GM21360 (cell line): Measurements from ENCODE around the gene LIMS1.
"Not testable (repeated sequence)": the region's sequence is repeated elsewhere in the genome, so short reads cannot be mapped to it uniquely, and the experiment has no call there.

Experiments
- ATAC-seq: cut with Tn5 transposase; IDR thresholded peaks from one replicate; pipeline ENCODE4 v1.9.1; 2021; ENCODE audit warnings: mild to moderate bottlenecking, moderate library complexity; ENCODE audit not compliant: unreplicated experiment

Gene LIMS1

GRCh38 chr2:108548208-108549003, 14.1 kb downstream of the LIMS1 start:
- no peak for ATAC-seq

DNA sequence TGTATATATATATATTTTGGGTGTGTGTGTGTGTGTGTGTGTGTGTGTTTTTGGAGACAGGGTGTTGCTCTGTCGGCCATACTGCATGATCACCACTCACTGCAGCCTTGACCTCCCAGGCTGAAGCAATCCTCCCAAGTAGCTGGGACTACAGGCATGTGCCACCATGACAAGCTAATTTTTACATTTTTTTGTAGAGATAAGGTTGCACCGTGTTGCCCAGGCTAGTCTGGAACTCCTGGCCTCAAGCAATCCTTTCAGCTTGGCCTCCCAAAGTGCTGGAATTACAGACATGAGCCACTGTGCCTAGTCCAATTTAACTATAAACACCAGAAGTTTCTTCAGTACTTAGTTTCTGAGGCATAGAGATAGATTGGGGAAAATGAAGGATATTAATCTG, 18.3 kb downstream of the LIMS1 start:
- ATAC-seq, result no peak

GRCh38 chr2:108553209-108553919, 19.1 kb downstream of the LIMS1 start:
- ATAC-seq, result no peak

DNA sequence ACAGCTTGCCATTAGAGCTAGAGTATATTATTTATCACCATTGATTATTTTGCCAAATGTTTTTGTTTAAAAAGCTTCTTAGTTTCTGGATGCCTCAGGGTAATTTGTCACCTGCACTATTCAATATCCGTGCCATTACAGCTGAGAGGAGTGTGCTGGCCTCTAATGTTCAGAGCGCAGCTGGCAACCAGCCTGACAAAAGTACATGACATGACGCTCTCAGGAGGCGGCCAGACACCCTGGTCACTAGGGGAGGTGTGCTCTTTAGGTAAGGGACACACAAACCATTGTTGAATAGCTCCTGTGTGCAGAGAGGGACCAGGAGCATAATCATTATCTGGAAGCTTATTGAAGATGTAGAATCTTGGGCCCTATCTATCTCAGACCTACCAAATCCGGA, 20.3 kb downstream of the LIMS1 start:
- ATAC-seq, result no peak

- ATAC-seq, result no peak
Observed at GRCh38 chr2:108555572-108555971, 21.3 kb downstream of the LIMS1 start.

- ATAC-seq, result not testable (repeated sequence)
Observed at GRCh38 chr2:108556581-108556980, 22.3 kb downstream of the LIMS1 start.

DNA sequence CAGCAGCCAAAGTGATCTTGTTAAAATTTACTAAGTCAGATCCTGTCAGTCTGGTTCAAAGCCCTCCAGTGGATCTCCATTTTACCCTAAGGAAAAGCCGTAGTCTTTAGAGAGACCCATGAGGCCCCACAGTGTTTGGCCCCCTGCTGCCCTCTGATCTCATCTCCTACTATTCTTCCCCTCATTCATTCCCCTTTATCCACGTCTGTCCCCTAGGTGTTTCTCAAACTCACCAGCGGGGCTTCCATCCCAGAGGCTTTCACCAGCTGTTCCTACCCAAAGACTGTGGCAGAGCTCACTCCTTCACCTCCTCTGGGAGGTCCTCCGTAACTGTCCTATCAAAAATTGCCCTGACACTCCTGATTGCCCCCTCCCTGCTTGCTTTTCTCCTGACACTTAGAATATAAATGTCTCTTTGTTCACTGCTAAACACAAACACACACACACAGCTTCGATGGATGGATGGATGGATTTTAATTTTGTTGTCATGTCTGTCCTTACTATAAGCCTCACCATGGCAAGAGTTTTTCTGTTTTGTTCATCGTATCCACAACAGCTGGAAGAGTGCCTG, 26.1 kb downstream of the LIMS1 start:
- no peak for ATAC-seq

DNA sequence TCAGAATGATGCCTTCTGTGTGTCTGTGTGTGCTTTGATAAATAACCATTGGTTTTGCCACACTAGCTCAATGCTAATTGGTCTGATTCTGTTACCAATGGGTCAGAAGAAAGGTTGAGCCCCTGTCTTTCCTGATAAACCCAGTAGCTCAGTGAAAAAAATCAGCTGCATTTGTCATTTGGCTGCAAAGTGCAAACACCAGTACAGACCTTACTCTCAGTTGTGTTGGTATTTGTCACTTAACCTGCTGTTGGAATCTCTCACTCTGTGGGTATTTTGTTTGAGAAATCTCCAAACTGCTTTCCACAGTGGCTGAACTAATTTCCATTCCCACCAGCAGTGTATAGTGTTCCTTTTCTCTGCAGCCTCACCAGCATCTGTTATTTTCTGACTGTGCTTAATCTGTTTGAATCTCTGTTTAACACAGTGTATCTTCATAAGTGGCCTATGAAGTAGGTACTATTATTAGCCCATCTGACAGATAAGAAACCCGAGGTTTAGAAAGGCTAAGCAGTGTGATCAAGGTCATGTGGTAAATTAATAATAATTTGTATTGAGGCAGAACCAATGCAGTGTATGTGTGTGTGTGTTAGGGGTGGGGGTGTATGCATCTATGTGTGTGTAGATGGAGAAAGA, 26.7 kb downstream of the LIMS1 start:
- no peak for ATAC-seq

- ATAC-seq, result no peak
Observed at GRCh38 chr2:108562274-108562673, 28.0 kb downstream of the LIMS1 start.

DNA sequence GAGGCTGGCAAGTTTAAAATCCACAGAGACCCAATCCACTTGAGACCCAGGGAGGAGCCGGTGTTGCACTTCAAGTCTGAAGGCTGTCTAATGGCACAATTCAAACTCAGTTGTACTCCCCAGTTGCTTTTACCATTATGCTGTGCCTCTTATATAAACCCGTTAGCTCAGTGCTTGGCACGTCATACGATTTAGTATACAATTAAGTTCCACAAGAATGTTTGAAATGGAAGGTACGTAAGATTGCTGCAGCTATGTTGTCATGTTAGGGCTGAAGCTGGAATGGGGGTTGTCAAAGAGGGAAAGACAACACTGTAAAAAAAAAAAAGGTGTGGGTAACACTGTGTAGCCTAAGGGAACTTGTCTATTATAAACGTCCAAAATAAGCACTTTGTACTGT, 30.2 kb downstream of the LIMS1 start:
- ATAC-seq, result no peak

DNA sequence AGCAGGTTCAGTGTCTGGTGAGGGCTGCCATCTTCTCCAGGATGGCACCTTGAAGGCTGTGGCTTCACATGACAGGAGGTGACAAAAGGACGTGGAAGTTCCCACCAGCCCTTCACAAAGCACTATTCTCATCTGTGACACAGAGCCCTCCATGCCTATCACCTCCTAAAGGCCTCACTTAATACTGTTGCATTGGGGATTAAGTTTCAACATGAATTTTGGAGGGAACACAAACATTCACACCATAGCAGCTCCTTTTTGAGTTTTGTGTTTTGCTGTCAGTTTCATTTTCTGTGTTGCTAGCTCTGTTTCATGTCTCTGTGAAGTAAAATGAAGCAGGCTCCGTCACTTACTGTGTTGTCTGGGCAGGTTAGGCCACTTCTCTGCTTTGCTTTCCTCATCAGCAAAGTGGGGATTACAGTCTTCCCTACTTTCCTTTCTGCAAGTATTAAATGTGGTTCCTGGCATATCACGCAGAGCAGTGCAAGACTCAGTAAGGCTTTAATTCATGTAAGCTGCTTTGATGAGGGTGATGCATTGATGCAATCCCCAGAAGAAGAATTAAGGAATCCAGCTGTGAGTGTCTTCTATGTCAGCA, 31.6 kb downstream of the LIMS1 start:
- ATAC-seq, result peak; percentile 46

DNA sequence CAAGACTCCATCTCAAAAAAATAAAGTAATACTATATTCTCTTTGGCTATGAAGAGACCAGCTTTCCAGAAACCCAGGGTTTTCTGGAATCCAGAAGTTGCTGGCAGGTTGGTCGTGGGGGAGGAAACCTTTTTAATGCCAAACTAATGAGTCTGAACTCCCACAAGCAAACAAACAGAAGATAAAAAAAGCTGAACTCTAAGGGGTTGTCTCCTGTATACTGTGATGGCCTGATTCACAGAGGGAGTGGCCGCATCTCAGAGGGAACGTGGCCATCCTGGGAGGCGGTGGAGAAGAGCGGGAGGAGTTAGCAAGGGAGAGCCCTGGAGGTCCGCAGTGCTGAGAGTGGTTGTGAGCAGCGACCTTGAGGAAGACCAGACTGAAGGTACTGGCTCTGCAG, 36.1 kb downstream of the LIMS1 start:
- no peak for ATAC-seq

- no peak for ATAC-seq
Observed at GRCh38 chr2:108571286-108571685, 37.0 kb downstream of the LIMS1 start.

GRCh38 chr2:108573061-108573460, 38.8 kb downstream of the LIMS1 start:
- ATAC-seq, result no peak

DNA sequence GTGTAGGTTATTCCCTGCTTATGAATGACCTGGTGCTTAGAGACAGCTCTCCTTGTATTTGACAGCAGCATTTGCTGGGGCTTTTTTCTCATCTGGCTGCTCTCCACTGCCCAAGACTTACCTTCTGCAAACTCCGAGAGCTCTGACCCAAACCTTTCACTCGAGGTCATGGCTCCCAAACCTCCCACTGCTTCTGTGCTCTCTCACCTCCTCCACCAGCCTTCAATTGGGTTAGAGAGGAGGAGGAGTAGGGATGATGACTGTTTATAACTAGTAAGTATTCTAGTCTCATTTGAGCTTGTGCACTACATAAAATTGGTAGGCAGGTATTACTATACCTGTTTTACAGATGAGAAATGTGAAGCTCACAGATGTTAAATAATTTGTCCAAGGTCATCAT, 40.1 kb downstream of the LIMS1 start:
- ATAC-seq, result no peak

DNA sequence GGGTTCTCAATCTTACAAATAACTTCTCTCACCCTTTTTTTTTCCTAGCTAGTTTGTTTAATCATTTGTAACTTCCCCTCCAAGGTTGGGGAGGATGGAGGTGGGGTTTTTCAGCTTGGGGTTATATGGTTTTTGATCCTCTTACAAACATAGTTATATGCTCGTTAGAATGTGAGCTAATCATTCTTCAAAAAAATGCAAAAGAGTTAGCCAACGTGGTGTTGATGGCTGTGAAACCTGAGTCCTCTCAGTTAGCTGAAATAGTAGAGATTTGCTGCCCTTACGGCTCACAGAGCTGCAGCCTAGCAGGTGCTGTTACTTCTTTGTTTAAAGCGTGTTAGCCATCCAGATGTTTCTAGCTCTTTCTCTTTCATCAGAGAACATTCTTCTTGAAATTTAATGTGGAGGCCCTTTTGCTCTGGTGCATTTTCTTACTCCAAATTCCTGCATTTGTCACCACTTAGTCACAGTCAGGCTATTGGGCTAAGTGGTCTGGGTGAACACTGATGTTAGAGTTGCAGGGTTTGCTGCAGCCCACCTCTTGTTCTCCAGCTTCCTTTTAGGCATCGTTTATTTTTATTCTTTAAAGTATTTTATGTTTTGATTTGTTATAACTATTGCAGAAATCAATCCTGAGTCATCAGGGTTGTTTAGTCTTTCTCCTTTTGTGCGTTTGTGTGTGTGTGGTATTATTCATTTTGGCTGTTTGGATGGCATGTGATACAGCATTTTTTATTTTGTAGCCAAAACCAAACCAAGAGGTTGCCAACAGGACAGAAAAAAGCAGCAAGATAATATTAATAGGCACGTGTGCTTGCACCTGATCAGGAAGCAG, 41.1 kb downstream of the LIMS1 start:
- ATAC-seq, result no peak

DNA sequence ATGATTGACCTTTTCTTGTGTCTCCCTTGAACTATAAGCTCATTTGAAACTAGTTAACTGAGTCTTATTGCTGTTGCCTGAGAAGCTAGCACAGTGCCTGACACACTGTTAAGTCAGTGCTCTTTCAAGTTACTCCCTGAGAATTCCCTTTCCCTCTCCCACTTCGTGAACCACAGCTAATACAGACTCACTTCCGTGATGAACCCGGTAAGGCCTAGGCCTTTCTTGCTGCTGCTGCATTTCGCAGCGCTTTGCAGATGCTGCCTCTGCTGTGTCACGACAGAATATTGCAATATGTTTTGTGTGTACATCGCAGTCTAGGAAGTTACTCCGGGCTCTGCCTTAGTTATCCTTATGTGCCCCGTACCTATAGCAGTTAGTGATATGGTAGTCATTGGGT, 42.8 kb downstream of the LIMS1 start:
- ATAC-seq, result no peak

DNA sequence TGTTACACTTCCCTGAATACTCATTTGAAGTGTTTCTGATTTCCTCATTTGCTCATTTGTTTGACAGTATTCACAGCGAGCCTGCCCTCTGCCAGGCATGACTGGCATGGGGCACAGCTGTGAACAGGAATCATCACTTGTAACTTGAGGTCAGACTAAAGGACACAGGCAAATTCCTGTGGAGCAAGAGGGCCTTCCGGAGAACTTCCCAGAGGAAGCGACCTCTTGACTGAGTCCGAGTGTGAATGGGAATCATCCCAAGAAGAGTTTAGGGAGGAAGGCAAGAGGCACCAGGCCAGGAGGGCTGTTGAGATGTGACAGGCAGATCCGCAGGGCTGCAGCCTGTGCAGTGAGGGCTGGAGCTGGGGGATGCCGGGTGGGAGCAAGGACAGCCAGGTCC, 45.4 kb downstream of the LIMS1 start:
- no peak for ATAC-seq

- ATAC-seq, result no peak
Observed at GRCh38 chr2:108580050-108580449, 45.8 kb downstream of the LIMS1 start.

DNA sequence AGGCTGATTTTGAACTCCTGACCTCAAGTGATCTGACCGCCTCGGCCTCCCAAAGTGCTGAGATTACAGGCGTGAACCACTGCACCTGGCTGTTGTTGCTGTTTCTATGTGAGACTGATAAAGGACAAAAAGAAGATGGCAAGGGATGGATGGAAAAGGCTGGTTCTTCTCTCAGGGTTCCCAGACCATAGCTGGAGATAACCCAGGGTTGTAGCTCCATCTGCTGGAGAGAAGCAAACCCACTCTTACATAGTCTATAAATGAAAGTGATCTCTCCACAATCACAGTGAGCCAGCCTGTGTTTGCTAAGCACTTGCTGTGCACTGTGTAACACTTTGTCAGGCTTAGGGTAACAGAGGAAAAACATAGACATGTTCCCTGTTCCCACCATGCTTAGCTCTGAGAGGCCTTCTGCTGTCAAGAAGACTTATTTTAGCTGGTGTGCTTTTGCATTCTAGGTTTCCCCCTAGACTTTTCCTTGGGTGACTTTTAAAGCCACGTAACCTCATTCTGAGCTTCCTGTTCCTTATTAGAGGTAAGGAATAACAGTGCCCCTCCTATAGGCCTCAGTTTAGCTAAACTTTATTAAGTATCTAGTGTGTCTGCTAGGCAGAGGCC, 49.7 kb downstream of the LIMS1 start:
- peak; percentile 69 for ATAC-seq
